ENCODE measurements around the gene LSM14A. TPM values are rescaled to one million over a fixed set of nuclear protein-coding genes. Genes with fewer than 3 reads are reported as not detected.

LSM14A gene
- total RNA-seq, 2 experiments from 2014 or later = 182 to 189 TPM

DNA sequence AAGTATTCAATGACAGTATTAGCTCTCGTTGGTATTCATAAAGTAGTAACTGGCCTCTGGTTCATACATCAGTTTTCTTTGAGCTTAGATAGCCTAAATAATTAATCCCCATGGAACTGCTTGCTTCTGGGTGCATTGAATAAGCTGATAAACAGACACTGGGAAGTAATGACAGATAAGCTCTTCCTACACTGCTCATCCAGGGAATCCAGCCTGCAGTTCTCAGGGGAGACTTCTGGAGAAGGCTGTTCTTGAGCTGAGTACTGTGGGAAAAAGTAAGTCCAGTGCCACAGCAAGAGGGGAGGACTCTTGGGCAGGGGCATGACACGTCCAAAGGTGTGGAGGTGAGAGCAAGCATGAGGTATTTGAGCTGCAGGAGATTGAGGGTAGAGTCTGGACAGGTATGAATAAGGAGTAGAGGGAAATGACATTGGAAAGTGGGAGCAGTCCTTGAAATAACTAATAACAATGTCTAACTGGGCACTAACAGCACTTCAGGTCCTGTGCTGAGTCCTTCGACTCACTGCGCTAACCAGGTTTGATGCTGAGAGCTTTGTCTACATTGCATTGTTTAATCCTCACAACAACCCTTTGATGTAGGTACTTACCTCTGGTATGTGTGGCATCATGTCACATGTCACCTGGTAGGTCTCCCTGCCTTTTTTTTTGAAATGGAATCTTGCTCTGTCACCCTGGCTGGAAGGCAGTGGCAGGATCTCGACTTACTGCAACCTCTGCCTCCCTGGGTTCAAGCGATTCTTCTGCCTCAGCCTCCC is 89.2 kb downstream of the LSM14A start:
- Histone ChIP-seq H3K4me2 (ENCODE audit: low read length) (no peak overlapping the region), H3K4me1 (ENCODE audit: insufficient read depth, low read length, poor library complexity, severe bottlenecking) (no peaks in the 10 kb centered on the region), H3K36me3 (ENCODE audit: insufficient read depth, low read length) (no peaks in the 10 kb centered on the region), H3K4me3 (ENCODE audit: low read depth, low read length, poor library complexity, severe bottlenecking) (no peak overlapping the region), H3K9me2 (ENCODE audit: insufficient read depth, low read length) (no peaks in the 10 kb centered on the region), H4K20me1 (ENCODE audit: insufficient read depth, low read length) (no peaks in the 10 kb centered on the region), H3K9me3 (ENCODE audit: low read length) (no peaks in the 10 kb centered on the region), H2AFZ (ENCODE audit: low read length) (no peak overlapping the region), H3K27ac (ENCODE audit: low read depth, low read length, poor library complexity, severe bottlenecking) (no peak overlapping the region), H3K79me2 (ENCODE audit: insufficient read depth, low read depth, low read length) (no peaks in the 10 kb centered on the region)
- intact Hi-C loops (cut with micrococcal nuclease; ENCODE audit: unreplicated experiment) = no loop called here
- ChIA-PET POLR2A (interaction anchor here (0.6 to 1.6 kb wide), 5 partner anchors 8 to 72 kb away, joined by 3 to 7 read pairs (median 4); no protein-coding TSS in a partner anchor), CTCF (ENCODE audit: unreplicated experiment) (interaction anchor here (1.2 to 1.4 kb wide), 2 partner anchors 8 to 53 kb away, joined by 4 to 11 read pairs; no protein-coding TSS in a partner anchor)
- DNase-seq (ENCODE audit: low spot score) = no peak
- BruUV-seq (replicated peaks) = no TSS peak
- TF ChIP-seq, protein P1, sequence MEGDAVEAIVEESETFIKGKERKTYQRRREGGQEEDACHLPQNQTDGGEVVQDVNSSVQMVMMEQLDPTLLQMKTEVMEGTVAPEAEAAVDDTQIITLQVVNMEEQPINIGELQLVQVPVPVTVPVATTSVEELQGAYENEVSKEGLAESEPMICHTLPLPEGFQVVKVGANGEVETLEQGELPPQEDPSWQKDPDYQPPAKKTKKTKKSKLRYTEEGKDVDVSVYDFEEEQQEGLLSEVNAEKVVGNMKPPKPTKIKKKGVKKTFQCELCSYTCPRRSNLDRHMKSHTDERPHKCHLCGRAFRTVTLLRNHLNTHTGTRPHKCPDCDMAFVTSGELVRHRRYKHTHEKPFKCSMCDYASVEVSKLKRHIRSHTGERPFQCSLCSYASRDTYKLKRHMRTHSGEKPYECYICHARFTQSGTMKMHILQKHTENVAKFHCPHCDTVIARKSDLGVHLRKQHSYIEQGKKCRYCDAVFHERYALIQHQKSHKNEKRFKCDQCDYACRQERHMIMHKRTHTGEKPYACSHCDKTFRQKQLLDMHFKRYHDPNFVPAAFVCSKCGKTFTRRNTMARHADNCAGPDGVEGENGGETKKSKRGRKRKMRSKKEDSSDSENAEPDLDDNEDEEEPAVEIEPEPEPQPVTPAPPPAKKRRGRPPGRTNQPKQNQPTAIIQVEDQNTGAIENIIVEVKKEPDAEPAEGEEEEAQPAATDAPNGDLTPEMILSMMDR (conservative IDR thresholded peaks at IDR 0.05; ENCODE audit: low read length) = no peak
- TF ChIP-seq EZH2phosphoT487 (IDR thresholded peaks at IDR 0.05; ENCODE audit: borderline replicate concordance, low read depth, low read length) = no peak

DNA sequence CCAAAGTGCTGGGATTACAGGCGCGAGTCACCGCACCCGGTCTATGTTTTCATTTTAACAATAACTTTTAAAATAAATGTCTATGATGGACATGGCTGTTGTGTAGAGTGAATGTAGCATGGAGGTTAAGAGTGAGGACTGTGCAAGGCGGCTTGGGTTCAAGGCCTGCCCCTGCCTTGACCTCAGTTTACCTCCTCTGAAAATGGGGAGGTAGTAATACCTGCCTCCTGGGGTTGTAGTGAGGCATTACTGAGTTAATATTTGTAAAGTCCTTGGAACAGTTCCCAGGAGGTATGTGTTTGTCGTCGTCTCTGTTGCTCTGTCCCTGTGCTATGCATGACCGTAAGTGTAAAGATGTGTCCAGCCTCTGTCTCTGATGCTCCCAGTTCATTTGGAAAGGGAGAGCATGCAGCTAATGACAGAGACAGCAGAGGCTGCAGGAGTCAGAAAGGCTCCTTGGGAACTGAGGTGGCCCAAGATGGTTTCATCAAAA is 91.5 kb downstream of the LSM14A start:
- Histone ChIP-seq H3K4me1 (ENCODE audit: insufficient read depth, low read length, poor library complexity, severe bottlenecking) (peaks cover 20% of the 10 kb centered on the region), H2AFZ (ENCODE audit: low read length) (no peak overlapping the region), H3K27ac (ENCODE audit: low read depth, low read length, poor library complexity, severe bottlenecking) (no peak overlapping the region), H4K20me1 (ENCODE audit: insufficient read depth, low read length) (no peaks in the 10 kb centered on the region), H3K4me2 (ENCODE audit: low read length) (no peak overlapping the region), H3K4me3 (ENCODE audit: low read depth, low read length, poor library complexity, severe bottlenecking) (no peak overlapping the region), H3K79me2 (ENCODE audit: insufficient read depth, low read depth, low read length) (peaks cover 10% of the 10 kb centered on the region; the same call in 1 of the 2 replicates), H3K9me3 (ENCODE audit: low read length) (no peaks in the 10 kb centered on the region), H3K9me2 (ENCODE audit: insufficient read depth, low read length) (no peaks in the 10 kb centered on the region), H3K36me3 (ENCODE audit: insufficient read depth, low read length) (no peaks in the 10 kb centered on the region)
- ChIA-PET POLR2A (interaction anchor here (0.7 to 1.8 kb wide), 3 partner anchors 15 to 84 kb away, joined by 3 to 6 read pairs (median 3); no protein-coding TSS in a partner anchor), CTCF (ENCODE audit: unreplicated experiment) (no interaction called here)
- no TSS peak for BruUV-seq (replicated peaks)
- DNase-seq (ENCODE audit: low spot score) = no peak
- intact Hi-C loops (cut with micrococcal nuclease; ENCODE audit: unreplicated experiment) = no loop called here
- TF ChIP-seq, protein P1 (conservative IDR thresholded peaks at IDR 0.05; ENCODE audit: low read length) = no peak
- TF ChIP-seq EZH2phosphoT487 (IDR thresholded peaks at IDR 0.05; ENCODE audit: borderline replicate concordance, low read depth, low read length) = no peak

DNA sequence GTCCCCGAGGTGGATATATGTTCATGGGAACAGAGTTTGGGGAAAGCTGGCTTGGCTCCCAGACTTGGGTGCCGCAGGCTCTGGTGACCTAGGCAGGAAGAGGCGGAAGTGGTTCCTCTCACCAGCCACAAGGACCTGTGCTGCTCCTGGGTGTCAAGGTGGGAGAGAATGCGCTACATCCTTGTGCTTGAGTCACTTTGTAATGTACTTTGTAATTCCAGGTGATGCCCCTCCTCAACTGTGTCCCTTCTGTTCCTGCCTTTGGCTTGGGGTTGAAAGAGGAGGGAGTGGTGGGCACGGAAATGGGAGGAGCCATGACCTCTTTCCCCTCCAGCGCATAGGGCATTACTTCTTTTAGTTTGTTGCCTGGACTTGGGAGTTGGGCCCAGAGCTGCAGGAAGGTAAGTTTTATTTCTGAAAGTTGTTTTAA is 92.9 kb downstream of the LSM14A start:
- ChIA-PET CTCF (ENCODE audit: unreplicated experiment) (no interaction called here), POLR2A (no interaction called here)
- Histone ChIP-seq H2AFZ (ENCODE audit: low read length) (no peak overlapping the region), H3K9me2 (ENCODE audit: insufficient read depth, low read length) (no peaks in the 10 kb centered on the region), H3K4me2 (ENCODE audit: low read length) (no peak overlapping the region), H3K27ac (ENCODE audit: low read depth, low read length, poor library complexity, severe bottlenecking) (no peak overlapping the region), H3K79me2 (ENCODE audit: insufficient read depth, low read depth, low read length) (peaks cover 18% of the 10 kb centered on the region; the same call in 1 of the 2 replicates), H4K20me1 (ENCODE audit: insufficient read depth, low read length) (no peaks in the 10 kb centered on the region), H3K4me3 (ENCODE audit: low read depth, low read length, poor library complexity, severe bottlenecking) (no peak overlapping the region), H3K9me3 (ENCODE audit: low read length) (no peaks in the 10 kb centered on the region), H3K4me1 (ENCODE audit: insufficient read depth, low read length, poor library complexity, severe bottlenecking) (peaks cover 33% of the 10 kb centered on the region), H3K36me3 (ENCODE audit: insufficient read depth, low read length) (no peaks in the 10 kb centered on the region)
- BruUV-seq (replicated peaks) = no TSS peak
- intact Hi-C loops (cut with micrococcal nuclease; ENCODE audit: unreplicated experiment) = no loop called here
- TF ChIP-seq EZH2phosphoT487 (IDR thresholded peaks at IDR 0.05; ENCODE audit: borderline replicate concordance, low read depth, low read length) = no peak
- TF ChIP-seq, protein P1 (conservative IDR thresholded peaks at IDR 0.05; ENCODE audit: low read length) = no peak
- no peak for DNase-seq (ENCODE audit: low spot score)

All from OCI-LY7 (cell line).